Colonic mucosa (tissue), 4 donors: ENCODE results near the gene RUNX2. TPM values are rescaled to one million over a fixed set of nuclear protein-coding genes. Genes with fewer than 3 reads are reported as not detected.

ENCODE experiments used
- DNase-seq: peaks from one replicate; pipeline ENCODE4 v3.0.0-alpha.2; 2020
- H3K27ac ChIP-seq: fragments of 200-600 bp; one replicate; pipeline ENCODE4 v1.8.0; 2021
- H3K27me3 ChIP-seq: fragments of 200-600 bp; one replicate; pipeline ENCODE4 v1.8.0; 2021
- H3K36me3 ChIP-seq: fragments of 200-600 bp; one replicate; pipeline ENCODE4 v1.8.0; 2021
- H3K4me1 ChIP-seq: fragments of 200-600 bp; one replicate; pipeline ENCODE4 v1.8.0; 2021; ENCODE audit warnings: mild to moderate bottlenecking
- H3K4me3 ChIP-seq: fragments of 200-600 bp; one replicate; pipeline ENCODE4 v1.8.0; 2021
- H3K9ac ChIP-seq, 2 donors: one replicate each; pipeline ENCODE4 v1.7.0; 2013; ENCODE audit warnings: control low read depth in 2 of 2, low read depth in 2 of 2, low read length in 2 of 2
- H3K9me3 ChIP-seq: fragments of 200-600 bp; one replicate; pipeline ENCODE4 v1.8.0; 2021
- CTCF ChIP-seq: fragments of 200-600 bp; IDR thresholded peaks from one replicate; pipeline ENCODE4 v1.8.0; 2022; ENCODE audit warnings: antibody characterized with exemption, mild to moderate bottlenecking
- intact Hi-C: fragments of 100-400 bp; cut with DNase I; formaldehyde crosslinking; loops from one replicate; pipeline ENCODE4 v1.14.1; 2022
- total RNA-seq, 2 donors: library from RNA; stranded (reverse); fragmentation: NEBNext Ultra II Directional in 1 of 2; extraction: Animal tissue kit (Norgen Biotek cat#: 25700) in 1 of 2; gene quantifications; one replicate each; pipeline ENCODE4 v1.2.1, GENCODE V29; 2021
- donor health status: healthy.
- donor health status: DM: no; HTN: no; CAD: no.
- donor health status: DM: no; HTN: no; CAD: no.

Gene RUNX2
- total RNA-seq, 2 donors from 2014 or later: 1.7 to 2.6 TPM

- TF ChIP-seq CTCF: no peak
- Histone ChIP-seq H3K27me3 (peaks cover 10% of the 10 kb centered on the region), H3K9ac (no peak overlapping the region), H3K9me3 (no peaks in the 10 kb centered on the region), H3K36me3 (no peaks in the 10 kb centered on the region), H3K4me3 (no peak overlapping the region), H3K4me1 (no peaks in the 10 kb centered on the region), H3K27ac (no peak overlapping the region)
- intact Hi-C loops: no loop called here
- DNase-seq: no peak
These were observed 100.6 kb downstream of the RUNX2 start for GRCh38 chr6:45428727-45429126.

GRCh38 chr6:45430590-45431202 is 102.6 kb downstream of the RUNX2 start:
- no peaks in the 10 kb centered on the region for H3K27me3 ChIP-seq
- H3K36me3 ChIP-seq: no peaks in the 10 kb centered on the region
- no peak overlapping the region for H3K4me3 ChIP-seq
- H3K4me1 ChIP-seq: no peaks in the 10 kb centered on the region
- no peaks in the 10 kb centered on the region for H3K9me3 ChIP-seq
- no peak overlapping the region for H3K27ac ChIP-seq
- no peak overlapping the region for H3K9ac ChIP-seq
- no peak for DNase-seq
- intact Hi-C loops: no loop called here
- TF ChIP-seq CTCF: no peak

- Histone ChIP-seq H3K4me1 (no peaks in the 10 kb centered on the region), H3K27ac (no peak overlapping the region), H3K27me3 (no peaks in the 10 kb centered on the region), H3K9me3 (no peaks in the 10 kb centered on the region), H3K9ac (no peak overlapping the region), H3K4me3 (no peak overlapping the region), H3K36me3 (no peaks in the 10 kb centered on the region)
- TF ChIP-seq CTCF: no peak
- intact Hi-C loops: no loop called here
- no peak for DNase-seq
These were observed 103.4 kb downstream of the RUNX2 start for GRCh38 chr6:45431317-45432065.

- Histone ChIP-seq H3K9ac (no peak overlapping the region), H3K9me3 (no peaks in the 10 kb centered on the region), H3K4me3 (no peak overlapping the region), H3K36me3 (no peaks in the 10 kb centered on the region), H3K4me1 (peaks cover 4% of the 10 kb centered on the region), H3K27ac (no peak overlapping the region), H3K27me3 (no peaks in the 10 kb centered on the region)
- DNase-seq: no peak
- intact Hi-C loops: no loop called here
- no peak for TF ChIP-seq CTCF
These were observed 104.8 kb downstream of the RUNX2 start for GRCh38 chr6:45432977-45433376.

- Histone ChIP-seq H3K9me3 (no peaks in the 10 kb centered on the region), H3K9ac (no peak overlapping the region), H3K4me3 (no peak overlapping the region), H3K27ac (no peak overlapping the region), H3K36me3 (no peaks in the 10 kb centered on the region), H3K4me1 (peaks cover 4% of the 10 kb centered on the region), H3K27me3 (no peaks in the 10 kb centered on the region)
- intact Hi-C loops: no loop called here
- DNase-seq: no peak
- TF ChIP-seq CTCF: no peak
These were observed 105.6 kb downstream of the RUNX2 start for GRCh38 chr6:45433533-45434380.
